ENCODE measurements around the gene TACC2. TPM values are rescaled to one million over a fixed set of nuclear protein-coding genes. Genes with fewer than 3 reads are reported as not detected.
"Not testable (repeated sequence)": the region's sequence is repeated elsewhere in the genome, so short reads cannot be mapped to it uniquely, and the experiment has no call there.

Gene TACC2
- total and polyA plus RNA-seq, 4 donors = 21.6 to 107 (median 64.9) TPM

- peak overlapping the region; percentile 24 for H3K4me3 ChIP-seq (ENCODE audit: low read depth, low read length)
- H3K4me1 ChIP-seq (ENCODE audit: control insufficient read depth, insufficient read depth, low read length) = peaks cover 62% of the 10 kb centered on the region
- peak overlapping the region; percentile 64 for H3K27ac ChIP-seq (ENCODE audit: low read depth, low read length)
- 17% methylated on average over 14 of the region's 18 CpGs for WGBS (ENCODE audit: insufficient coverage)
- peak in 5 of 6 donors; percentile 51 to 91 (median 54) for DNase-seq (ENCODE audit: low read depth in 4 of 6, low spot score in 6 of 6)
- H3K36me3 ChIP-seq (ENCODE audit: control insufficient read depth, insufficient read depth, low read length) = peaks cover 15% of the 10 kb centered on the region
- no peaks in the 10 kb centered on the region for H3K9me3 ChIP-seq (ENCODE audit: control insufficient read depth, insufficient read depth, low read length)
- H3K27me3 ChIP-seq (ENCODE audit: control insufficient read depth, insufficient read depth, low read length) = no peaks in the 10 kb centered on the region
Observed at GRCh38 chr10:122191936-122192541, 203.1 kb downstream of the TACC2 start.

- H3K9me3 ChIP-seq (ENCODE audit: control insufficient read depth, insufficient read depth, low read length) = no peaks in the 10 kb centered on the region
- DNase-seq (ENCODE audit: low read depth in 4 of 6, low spot score in 6 of 6) = no peak
- peaks cover 75% of the 10 kb centered on the region for H3K4me1 ChIP-seq (ENCODE audit: control insufficient read depth, insufficient read depth, low read length)
- 40% methylated on average over 2 of the region's 9 CpGs for WGBS (ENCODE audit: insufficient coverage)
- no peaks in the 10 kb centered on the region for H3K27me3 ChIP-seq (ENCODE audit: control insufficient read depth, insufficient read depth, low read length)
- peak overlapping the region; percentile 24 for H3K4me3 ChIP-seq (ENCODE audit: low read depth, low read length)
- H3K27ac ChIP-seq (ENCODE audit: low read depth, low read length) = peak overlapping the region; percentile 64
- peaks cover 22% of the 10 kb centered on the region for H3K36me3 ChIP-seq (ENCODE audit: control insufficient read depth, insufficient read depth, low read length)
Observed at GRCh38 chr10:122194251-122194650, 205.3 kb downstream of the TACC2 start.

DNA sequence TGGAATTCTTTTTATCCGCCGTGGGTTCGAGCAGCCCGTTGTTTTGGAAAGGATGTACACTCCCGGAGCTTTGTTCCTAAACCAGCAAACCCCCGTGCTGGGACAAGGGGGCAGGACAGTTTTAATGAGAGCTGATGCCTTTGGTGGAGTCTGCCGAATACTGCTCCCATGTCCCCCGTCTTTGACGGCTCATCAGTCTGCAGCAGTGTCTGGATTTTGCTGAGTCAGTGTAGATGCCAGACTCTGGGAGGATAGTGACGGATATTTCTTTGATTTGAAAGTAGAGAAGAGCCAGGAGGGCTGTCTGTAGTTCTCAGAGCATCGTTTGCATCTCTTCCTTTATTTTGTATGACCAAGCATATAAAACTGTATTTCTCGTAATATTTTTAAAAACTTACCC is 207.3 kb downstream of the TACC2 start:
- no peaks in the 10 kb centered on the region for H3K27me3 ChIP-seq (ENCODE audit: control insufficient read depth, insufficient read depth, low read length)
- H3K36me3 ChIP-seq (ENCODE audit: control insufficient read depth, insufficient read depth, low read length) = peaks cover 40% of the 10 kb centered on the region
- H3K4me1 ChIP-seq (ENCODE audit: control insufficient read depth, insufficient read depth, low read length) = peaks cover 68% of the 10 kb centered on the region
- no peak for DNase-seq (ENCODE audit: low read depth in 4 of 6, low spot score in 6 of 6)
- H3K9me3 ChIP-seq (ENCODE audit: control insufficient read depth, insufficient read depth, low read length) = no peaks in the 10 kb centered on the region
- WGBS (ENCODE audit: insufficient coverage) = 29% methylated on average over 7 of the region's 12 CpGs
- H3K4me3 ChIP-seq (ENCODE audit: low read depth, low read length) = no peak overlapping the region
- no peak overlapping the region for H3K27ac ChIP-seq (ENCODE audit: low read depth, low read length)

- 19% methylated on average over 8 of the region's 13 CpGs for WGBS (ENCODE audit: insufficient coverage)
- peak in 2 of 6 donors; percentile 45 to 84 for DNase-seq (ENCODE audit: low read depth in 4 of 6, low spot score in 6 of 6)
- Histone ChIP-seq H3K9me3 (ENCODE audit: control insufficient read depth, insufficient read depth, low read length) (no peaks in the 10 kb centered on the region), H3K36me3 (ENCODE audit: control insufficient read depth, insufficient read depth, low read length) (peaks cover 46% of the 10 kb centered on the region), H3K27me3 (ENCODE audit: control insufficient read depth, insufficient read depth, low read length) (no peaks in the 10 kb centered on the region), H3K4me3 (ENCODE audit: low read depth, low read length) (no peak overlapping the region), H3K27ac (ENCODE audit: low read depth, low read length) (peak overlapping the region; percentile 25), H3K4me1 (ENCODE audit: control insufficient read depth, insufficient read depth, low read length) (peaks cover 56% of the 10 kb centered on the region)
Observed at GRCh38 chr10:122197611-122198222, 208.8 kb downstream of the TACC2 start.

DNA sequence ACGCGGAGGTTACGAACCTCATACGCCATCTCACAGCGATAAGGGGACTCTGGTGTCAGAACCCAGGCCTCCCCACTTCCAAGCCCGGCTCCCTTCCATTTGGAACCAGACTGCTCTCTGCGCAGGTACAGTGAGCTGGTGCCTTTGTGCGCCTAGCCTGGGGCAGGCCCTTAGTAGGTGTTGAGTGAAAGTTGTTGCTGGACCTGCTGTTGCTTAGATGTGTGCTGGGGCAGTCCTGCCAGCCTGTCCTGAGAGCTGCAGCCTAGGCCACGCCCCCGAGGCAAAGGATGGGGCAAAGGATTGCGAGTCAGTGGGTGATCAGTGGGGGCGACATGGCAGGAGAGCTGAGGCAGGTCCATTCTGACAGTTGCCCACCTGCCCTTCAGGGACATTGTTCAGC is 209.7 kb downstream of the TACC2 start:
- Histone ChIP-seq H3K4me1 (ENCODE audit: control insufficient read depth, insufficient read depth, low read length) (peaks cover 47% of the 10 kb centered on the region), H3K9me3 (ENCODE audit: control insufficient read depth, insufficient read depth, low read length) (no peaks in the 10 kb centered on the region), H3K36me3 (ENCODE audit: control insufficient read depth, insufficient read depth, low read length) (peaks cover 46% of the 10 kb centered on the region), H3K4me3 (ENCODE audit: low read depth, low read length) (no peak overlapping the region), H3K27ac (ENCODE audit: low read depth, low read length) (no peak overlapping the region), H3K27me3 (ENCODE audit: control insufficient read depth, insufficient read depth, low read length) (no peaks in the 10 kb centered on the region)
- no peak for DNase-seq (ENCODE audit: low read depth in 4 of 6, low spot score in 6 of 6)
- 89% methylated on average over 11 of the region's 12 CpGs for WGBS (ENCODE audit: insufficient coverage)

DNA sequence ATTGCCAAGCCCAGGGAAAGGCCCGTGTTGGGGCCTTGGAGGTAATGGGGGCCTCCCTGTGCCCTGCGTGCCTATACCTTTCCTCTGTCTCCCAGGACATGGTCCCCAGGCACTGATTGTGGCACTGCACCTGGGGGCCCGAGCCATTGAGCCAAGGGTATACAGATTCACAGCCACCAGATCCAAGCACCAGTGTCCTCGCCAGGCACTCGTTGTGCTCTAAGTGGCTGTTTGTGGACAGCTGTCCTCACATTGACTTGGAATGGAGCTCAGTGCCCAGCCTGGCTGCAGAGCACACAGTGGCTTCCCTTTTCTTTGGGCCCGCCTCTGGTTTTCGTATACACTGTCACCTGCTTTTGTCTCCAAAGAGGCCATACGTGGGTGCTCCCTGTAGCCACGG is 210.1 kb downstream of the TACC2 start:
- H3K4me3 ChIP-seq (ENCODE audit: low read depth, low read length) = no peak overlapping the region
- no peaks in the 10 kb centered on the region for H3K9me3 ChIP-seq (ENCODE audit: control insufficient read depth, insufficient read depth, low read length)
- WGBS (ENCODE audit: insufficient coverage) = 62% methylated on average over 9 of the region's 9 CpGs
- peaks cover 46% of the 10 kb centered on the region for H3K36me3 ChIP-seq (ENCODE audit: control insufficient read depth, insufficient read depth, low read length)
- no peak for DNase-seq (ENCODE audit: low read depth in 4 of 6, low spot score in 6 of 6)
- no peak overlapping the region for H3K27ac ChIP-seq (ENCODE audit: low read depth, low read length)
- H3K27me3 ChIP-seq (ENCODE audit: control insufficient read depth, insufficient read depth, low read length) = no peaks in the 10 kb centered on the region
- H3K4me1 ChIP-seq (ENCODE audit: control insufficient read depth, insufficient read depth, low read length) = peaks cover 43% of the 10 kb centered on the region

DNA sequence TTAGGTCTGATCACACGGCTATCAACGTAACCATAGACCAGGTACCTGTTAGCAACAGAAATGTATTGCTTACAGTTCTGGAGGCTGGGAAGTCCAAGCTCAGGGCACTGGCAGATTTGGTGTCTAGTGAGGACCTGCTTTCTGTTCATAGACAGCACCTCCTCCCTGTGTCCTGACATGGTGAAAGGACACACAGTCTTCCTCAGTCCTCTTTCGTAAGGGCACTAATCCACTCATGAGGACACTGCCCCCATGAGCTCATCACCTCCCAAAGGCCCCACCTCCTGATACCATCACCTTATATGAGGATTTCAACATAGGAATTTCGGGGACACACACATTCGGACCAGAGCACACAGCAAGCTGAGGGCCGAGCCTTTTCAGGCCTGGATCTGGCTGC is 210.7 kb downstream of the TACC2 start:
- 100% methylated on average over 5 of the region's 6 CpGs for WGBS (ENCODE audit: insufficient coverage)
- DNase-seq (ENCODE audit: low read depth in 4 of 6, low spot score in 6 of 6) = no peak
- H3K4me3 ChIP-seq (ENCODE audit: low read depth, low read length) = no peak overlapping the region
- H3K27ac ChIP-seq (ENCODE audit: low read depth, low read length) = no peak overlapping the region
- H3K4me1 ChIP-seq (ENCODE audit: control insufficient read depth, insufficient read depth, low read length) = peaks cover 36% of the 10 kb centered on the region
- H3K36me3 ChIP-seq (ENCODE audit: control insufficient read depth, insufficient read depth, low read length) = peaks cover 52% of the 10 kb centered on the region
- H3K27me3 ChIP-seq (ENCODE audit: control insufficient read depth, insufficient read depth, low read length) = no peaks in the 10 kb centered on the region
- H3K9me3 ChIP-seq (ENCODE audit: control insufficient read depth, insufficient read depth, low read length) = no peaks in the 10 kb centered on the region

GRCh38 chr10:122201401-122201800 is 212.4 kb downstream of the TACC2 start:
- H3K9me3 ChIP-seq (ENCODE audit: control insufficient read depth, insufficient read depth, low read length) = no peaks in the 10 kb centered on the region
- no peaks in the 10 kb centered on the region for H3K27me3 ChIP-seq (ENCODE audit: control insufficient read depth, insufficient read depth, low read length)
- no peak for DNase-seq (ENCODE audit: low read depth in 4 of 6, low spot score in 6 of 6)
- no peak overlapping the region for H3K4me3 ChIP-seq (ENCODE audit: low read depth, low read length)
- H3K27ac ChIP-seq (ENCODE audit: low read depth, low read length) = no peak overlapping the region
- 98% methylated on average over 7 of the region's 9 CpGs for WGBS (ENCODE audit: insufficient coverage)
- H3K36me3 ChIP-seq (ENCODE audit: control insufficient read depth, insufficient read depth, low read length) = peaks cover 48% of the 10 kb centered on the region
- H3K4me1 ChIP-seq (ENCODE audit: control insufficient read depth, insufficient read depth, low read length) = peaks cover 32% of the 10 kb centered on the region

- 95% methylated on average over 4 of the region's 33 CpGs for WGBS (ENCODE audit: insufficient coverage)
- not testable (repeated sequence) for H3K9me3 ChIP-seq (ENCODE audit: control insufficient read depth, insufficient read depth, low read length); H3K27ac ChIP-seq (ENCODE audit: low read depth, low read length); H3K4me3 ChIP-seq (ENCODE audit: low read depth, low read length); H3K27me3 ChIP-seq (ENCODE audit: control insufficient read depth, insufficient read depth, low read length); DNase-seq (ENCODE audit: low read depth in 4 of 6, low spot score in 6 of 6)
- Histone ChIP-seq H3K4me1 (ENCODE audit: control insufficient read depth, insufficient read depth, low read length) (peaks cover 29% of the 10 kb centered on the region), H3K36me3 (ENCODE audit: control insufficient read depth, insufficient read depth, low read length) (peaks cover 48% of the 10 kb centered on the region)
Observed at GRCh38 chr10:122203180-122203579, 214.2 kb downstream of the TACC2 start.
